ENCODE results near the gene CD27.

Gene CD27

DNA sequence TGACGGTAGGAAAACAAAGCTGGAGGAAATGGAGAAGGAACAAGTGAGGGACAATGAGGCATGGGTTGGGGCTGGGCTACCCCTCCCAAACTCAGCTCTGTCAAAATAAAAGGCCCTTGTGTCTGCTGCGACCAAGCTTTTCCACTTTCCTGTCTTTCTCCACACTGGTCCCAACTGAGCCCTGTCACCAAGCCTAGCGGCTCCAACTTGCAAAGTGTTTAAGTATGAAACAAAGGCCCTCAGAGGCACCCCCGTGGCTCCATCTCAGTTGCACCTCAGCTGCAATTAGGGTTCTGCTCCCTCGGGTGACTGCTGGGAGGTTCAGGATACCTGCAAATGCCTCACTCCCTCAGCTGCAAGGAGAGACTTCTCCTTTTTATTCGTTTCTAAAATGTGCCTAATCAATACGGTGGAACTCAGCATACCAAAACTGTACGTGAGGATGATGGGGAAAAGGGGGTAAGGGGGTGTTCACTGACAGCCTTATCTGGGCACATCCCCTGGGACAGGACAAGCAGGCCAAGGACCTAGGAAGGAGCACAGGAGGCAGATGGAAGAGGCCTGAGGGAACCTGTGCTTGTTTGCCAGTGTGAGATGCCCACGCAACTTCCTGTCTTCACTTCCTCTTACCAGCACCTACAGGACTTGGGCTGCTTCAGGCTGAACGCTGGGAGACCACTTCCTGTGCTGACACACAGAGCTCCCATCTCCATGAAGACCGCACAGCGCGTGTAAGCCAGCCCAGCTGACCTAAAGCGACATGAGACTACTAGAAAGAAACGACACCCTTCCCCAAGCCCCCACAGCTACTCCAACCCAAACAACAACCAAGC, 16.9 kb downstream of the CD27 start:
- no peaks in the 10 kb centered on the region for H3K4me1 ChIP-seq (ENCODE audit: control insufficient read depth, insufficient read depth, low read length)
- peaks cover 9 to 70% of the 10 kb centered on the region in 2 experiments for H3K36me3 ChIP-seq (ENCODE audit: control insufficient read depth in 2 of 2, insufficient read depth in 1 of 2, low read length in 2 of 2)
- TF ChIP-seq ZNF2 (tag by site-specific recombination; IDR thresholded peaks at IDR 0.05): no peak
- no peak for TF ChIP-seq YY1 (tag by site-specific recombination; IDR thresholded peaks at IDR 0.05)
- no peak for TF ChIP-seq ZNF660 (tag by site-specific recombination; IDR thresholded peaks at IDR 0.05)
- TF ChIP-seq ZFP37 (tag by site-specific recombination; IDR thresholded peaks at IDR 0.05): no peak
- peak; percentile 80 for TF ChIP-seq MYNN (tag by site-specific recombination; IDR thresholded peaks at IDR 0.05; ENCODE audit: borderline replicate concordance)
- TF ChIP-seq, protein P1, sequence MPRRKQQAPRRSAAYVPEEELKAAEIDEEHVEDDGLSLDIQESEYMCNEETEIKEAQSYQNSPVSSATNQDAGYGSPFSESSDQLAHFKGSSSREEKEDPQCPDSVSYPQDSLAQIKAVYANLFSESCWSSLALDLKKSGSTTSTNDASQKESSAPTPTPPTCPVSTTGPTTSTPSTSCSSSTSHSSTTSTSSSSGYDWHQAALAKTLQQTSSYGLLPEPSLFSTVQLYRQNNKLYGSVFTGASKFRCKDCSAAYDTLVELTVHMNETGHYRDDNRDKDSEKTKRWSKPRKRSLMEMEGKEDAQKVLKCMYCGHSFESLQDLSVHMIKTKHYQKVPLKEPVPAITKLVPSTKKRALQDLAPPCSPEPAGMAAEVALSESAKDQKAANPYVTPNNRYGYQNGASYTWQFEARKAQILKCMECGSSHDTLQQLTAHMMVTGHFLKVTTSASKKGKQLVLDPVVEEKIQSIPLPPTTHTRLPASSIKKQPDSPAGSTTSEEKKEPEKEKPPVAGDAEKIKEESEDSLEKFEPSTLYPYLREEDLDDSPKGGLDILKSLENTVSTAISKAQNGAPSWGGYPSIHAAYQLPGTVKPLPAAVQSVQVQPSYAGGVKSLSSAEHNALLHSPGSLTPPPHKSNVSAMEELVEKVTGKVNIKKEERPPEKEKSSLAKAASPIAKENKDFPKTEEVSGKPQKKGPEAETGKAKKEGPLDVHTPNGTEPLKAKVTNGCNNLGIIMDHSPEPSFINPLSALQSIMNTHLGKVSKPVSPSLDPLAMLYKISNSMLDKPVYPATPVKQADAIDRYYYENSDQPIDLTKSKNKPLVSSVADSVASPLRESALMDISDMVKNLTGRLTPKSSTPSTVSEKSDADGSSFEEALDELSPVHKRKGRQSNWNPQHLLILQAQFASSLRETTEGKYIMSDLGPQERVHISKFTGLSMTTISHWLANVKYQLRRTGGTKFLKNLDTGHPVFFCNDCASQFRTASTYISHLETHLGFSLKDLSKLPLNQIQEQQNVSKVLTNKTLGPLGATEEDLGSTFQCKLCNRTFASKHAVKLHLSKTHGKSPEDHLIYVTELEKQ (tag by site-specific recombination; IDR thresholded peaks at IDR 0.05; ENCODE audit: borderline replicate concordance): no peak
- no peak for TF ChIP-seq ZBTB11 (tag by site-specific recombination; conservative IDR thresholded peaks at IDR 0.05; ENCODE audit: low read depth)
- H3K9me3 ChIP-seq (ENCODE audit: control insufficient read depth, insufficient read depth, low read depth, low read length): no peaks in the 10 kb centered on the region
- CTCF ChIA-PET: interaction anchor here (0.6 to 1.6 kb wide), 2 partner anchors 34 to 38 kb away, joined by 4 read pairs; no protein-coding TSS in a partner anchor
- no peak overlapping the region for H3K27ac ChIP-seq (ENCODE audit: extremely low read depth, low read depth, low read length)
- POLR2A ChIA-PET: interaction anchor here (1.0 to 4.3 kb wide), 2 partner anchors 9 to 73 kb away, joined by 3 to 40 read pairs; partner anchors contain the start of genes GAPDH and VAMP1
- H3K4me3 ChIP-seq (ENCODE audit: low read depth, low read length): no peak overlapping the region

- Histone ChIP-seq H3K4me1 (ENCODE audit: control insufficient read depth, insufficient read depth, low read length) (no peaks in the 10 kb centered on the region), H3K36me3 (ENCODE audit: control insufficient read depth in 2 of 2, insufficient read depth in 1 of 2, low read length in 2 of 2) (peaks cover 9 to 69% of the 10 kb centered on the region in 2 experiments), H3K27ac (ENCODE audit: extremely low read depth, low read depth, low read length) (no peak overlapping the region), H3K9me3 (ENCODE audit: control insufficient read depth, insufficient read depth, low read depth, low read length) (no peaks in the 10 kb centered on the region), H3K4me3 (ENCODE audit: low read depth, low read length) (no peak overlapping the region)
- POLR2A ChIA-PET: interaction anchor here (1.8 to 4.3 kb wide), 2 partner anchors 8 to 38 kb away, joined by 4 to 40 read pairs; partner anchors contain the start of gene VAMP1
- no peak for TF ChIP-seq HOXC10 (CRISPR knock-in tag; IDR thresholded peaks at IDR 0.05)
- CTCF ChIA-PET: interaction anchor here (0.6 to 1.7 kb wide), 5 partner anchors 35 to 267 kb away, joined by 3 to 11 read pairs (median 4); no protein-coding TSS in a partner anchor
Measured at GRCh38 chr12:6462234-6462995, 17.7 kb downstream of the CD27 start.

GRCh38 chr12:6463216-6463615, 18.5 kb downstream of the CD27 start:
- H3K36me3 ChIP-seq (ENCODE audit: control insufficient read depth in 2 of 2, insufficient read depth in 1 of 2, low read length in 2 of 2): peaks cover 9 to 70% of the 10 kb centered on the region in 2 experiments
- no peak overlapping the region for H3K27ac ChIP-seq (ENCODE audit: extremely low read depth, low read depth, low read length)
- no peak overlapping the region for H3K4me3 ChIP-seq (ENCODE audit: low read depth, low read length)
- H3K9me3 ChIP-seq (ENCODE audit: control insufficient read depth, insufficient read depth, low read depth, low read length): no peaks in the 10 kb centered on the region
- TF ChIP-seq YY1 (tag by site-specific recombination; IDR thresholded peaks at IDR 0.05) (no peak), REPIN1 (tag by site-specific recombination; IDR thresholded peaks at IDR 0.05; ENCODE audit: low read depth) (no peak), KLF10 (tag by site-specific recombination; IDR thresholded peaks at IDR 0.05) (no peak), KLF8 (tag by site-specific recombination; IDR thresholded peaks at IDR 0.05) (no peak), OSR2 (tag by site-specific recombination; IDR thresholded peaks at IDR 0.05) (no peak), ZBTB20 (tag by site-specific recombination; IDR thresholded peaks at IDR 0.05) (no peak), ZSCAN23 (tag by site-specific recombination; IDR thresholded peaks at IDR 0.05) (no peak), ZNF423 (tag by site-specific recombination; IDR thresholded peaks at IDR 0.05) (no peak), ATF2 (tag by site-specific recombination; IDR thresholded peaks at IDR 0.05; ENCODE audit: low read depth) (no peak), ZNF132 (tag by site-specific recombination; IDR thresholded peaks at IDR 0.05; ENCODE audit: borderline replicate concordance) (no peak), ZNF155 (tag by site-specific recombination; IDR thresholded peaks at IDR 0.05) (no peak)
- no peaks in the 10 kb centered on the region for H3K4me1 ChIP-seq (ENCODE audit: control insufficient read depth, insufficient read depth, low read length)
- ChIA-PET CTCF (interaction anchor here (0.8 to 1.7 kb wide), 8 partner anchors 11 to 268 kb away, joined by 3 to 11 read pairs (median 4); partner anchors contain the start of gene TAPBPL), POLR2A (interaction anchor here (1.8 kb wide), 1 partner anchor 39 kb away, joined by 4 read pairs; no protein-coding TSS in a partner anchor)
